K562 (cell line): ENCODE measurements around the gene TRIM40. TPM values are rescaled to one million over a fixed set of nuclear protein-coding genes. Genes with fewer than 3 reads are reported as not detected.

Experiments
- ATAC-seq: fragments of 200-7000 bp; cut with Tn5 transposase; 3 replicates; pipeline ENCODE4 v1.9.1; 2020; ENCODE audit warnings: moderate library complexity
- BruUV-seq: library from RNA; stranded (reverse); fragments of 400-500 nt; replicated peaks from 2 replicates; lab custom pipeline; 2021; lab: Mats Ljungman, UMichigan
- CTCF ChIA-PET: fragments of 300-600 bp; formaldehyde crosslinking; extraction: SDS; loops from one replicate; lab custom pipeline; 2021; ENCODE audit warnings: low intra/inter-chr PET ratio; lab: Yijun Ruan, JAX
- POLR2A ChIA-PET: fragments of 300-600, 350-650 bp; sonication (Branson Sonifier 250); formaldehyde crosslinking; extraction: SDS; loops from one replicate; lab custom pipeline; 2021; ENCODE audit warnings: antibody characterized with exemption, inconsistent platforms; lab: Yijun Ruan, JAX
- DNase-seq, 4 experiments: peaks; one replicate each; pipeline versions ENCODE4 v3.0.0 to v3.0.0-alpha.2; 2011 to 2018; ENCODE audit warnings: low spot score in 3 of 4, mixed read lengths in 3 of 4; ENCODE audit errors: extremely low read depth in 1 of 4
- FAIRE-seq: peaks from 2 replicates; lab custom pipeline; 2011; peaks lifted over from hg19 to GRCh38; lab: Jason Lieb, UNC
- H2AFZ ChIP-seq: 2 replicates; pipeline ENCODE4 v1.6.0; 2011; ENCODE audit warnings: low read depth, low read length, control low read depth, inconsistent platforms
- H3K27ac ChIP-seq: fragments of 200-600 bp; 3 replicates; pipeline ENCODE4 v1.8.0; 2011; ENCODE audit warnings: low read depth, mild to moderate bottlenecking, control low read depth, inconsistent platforms, low read length, moderate library complexity, mixed read lengths; ENCODE audit errors: extremely low read depth
- H3K27me3 ChIP-seq, 2 experiments: fragments of 300-600 bp in 1 of 2; 2 replicates in 1 of 2; 3 replicates in 1 of 2; pipeline versions ENCODE4 v1.6.0 to v1.8.0; 2011; ENCODE audit warnings: inconsistent platforms in 2 of 2, low read length in 2 of 2, mild to moderate bottlenecking in 1 of 2, mixed read lengths in 1 of 2, moderate library complexity in 1 of 2; ENCODE audit not compliant: control insufficient read depth in 2 of 2, insufficient read depth in 2 of 2
- H3K36me3 ChIP-seq: fragments of 300-600 bp; 3 replicates; pipeline ENCODE4 v1.8.0; 2011; ENCODE audit warnings: mild to moderate bottlenecking, low read length, inconsistent platforms; ENCODE audit not compliant: control insufficient read depth, insufficient read depth
- H3K4me1 ChIP-seq, 2 experiments: fragments of 200-600 bp in 1 of 2; replicated peaks in 1 of 2; 2 replicates in 1 of 2; 3 replicates in 1 of 2; pipeline versions ENCODE4 v1.5.1 to v1.8.0; 2011; ENCODE audit warnings: inconsistent platforms in 2 of 2, low read length in 2 of 2, mild to moderate bottlenecking in 1 of 2, mixed read lengths in 1 of 2, moderate library complexity in 1 of 2; ENCODE audit not compliant: control insufficient read depth in 2 of 2, insufficient read depth in 2 of 2
- H3K4me2 ChIP-seq: 2 replicates; pipeline ENCODE4 v1.6.1; 2011; ENCODE audit warnings: low read length, control low read depth, inconsistent platforms, mixed read lengths; ENCODE audit not compliant: insufficient read depth
- H3K4me3 ChIP-seq: fragments of 200-600 bp; sonication (generic), shearing (Covaris generic); 2 replicates; pipeline ENCODE4 v1.5.1; 2016; ENCODE audit warnings: control low read depth, inconsistent platforms
- H3K79me2 ChIP-seq: fragments of 200-600 bp; 3 replicates; pipeline ENCODE4 v1.8.0; 2011; ENCODE audit warnings: low read length, inconsistent platforms; ENCODE audit not compliant: control insufficient read depth, insufficient read depth
- H3K9ac ChIP-seq, 2 experiments: 2 replicates each; pipeline versions ENCODE4 v1.6.0 to v1.6.1; 2011; ENCODE audit warnings: low read depth in 2 of 2, low read length in 2 of 2, control low read depth in 1 of 2, inconsistent platforms in 1 of 2, mild to moderate bottlenecking in 1 of 2, mixed read lengths in 1 of 2; ENCODE audit not compliant: insufficient read depth in 1 of 2
- H3K9me1 ChIP-seq: one replicate; pipeline ENCODE4 v1.6.0; 2011; ENCODE audit warnings: inconsistent platforms, mild to moderate bottlenecking, low read length, moderate library complexity; ENCODE audit not compliant: control insufficient read depth, insufficient read depth
- H3K9me3 ChIP-seq: replicated peaks from 2 replicates; pipeline ENCODE4 v1.5.1; 2011; ENCODE audit warnings: low read depth, low read length, inconsistent platforms; ENCODE audit not compliant: control insufficient read depth, insufficient read depth
- H4K20me1 ChIP-seq: replicated peaks from 2 replicates; pipeline ENCODE4 v1.6.1; 2011; ENCODE audit warnings: low read length, inconsistent platforms, mixed read lengths; ENCODE audit not compliant: control insufficient read depth, insufficient read depth
- EGR1 ChIP-seq: fragments of 450-650 bp; conservative IDR thresholded peaks from 2 replicates; pipeline ENCODE4 v1.6.1; 2017; ENCODE audit warnings: mild to moderate bottlenecking
- KLF1 ChIP-seq: fragments of 450-650 bp; IDR thresholded peaks from 2 replicates; pipeline ENCODE4 v1.6.1; 2016; ENCODE audit warnings: missing genetic modification characterization, missing compliant biosample characterization
- PCBP1 ChIP-seq: fragments of 200-400 bp; formaldehyde crosslinking; IDR thresholded peaks from 2 replicates; pipeline ENCODE4 v1.6.1; 2018; ENCODE audit warnings: mild to moderate bottlenecking, low read depth, low read length; ENCODE audit not compliant: poor library complexity, severe bottlenecking
- RBM25 ChIP-seq: fragments of 200-400 bp; formaldehyde crosslinking; IDR thresholded peaks from 2 replicates; pipeline ENCODE4 v1.6.1; 2018; ENCODE audit warnings: low read length, low read depth, moderate library complexity; ENCODE audit not compliant: severe bottlenecking
- RHOXF2B ChIP-seq: fragments of 250-450 bp; sonication (Bioruptor Pico); conservative IDR thresholded peaks from 2 replicates; pipeline ENCODE4 v1.5.1; 2021
- ZFP36 ChIP-seq: fragments of 150-350 bp; IDR thresholded peaks from 2 replicates; pipeline ENCODE4 v1.6.1; 2018; ENCODE audit warnings: low read length, low read depth; ENCODE audit not compliant: partially characterized antibody
- WGBS: fragments of 100-300 bp; shearing (Covaris generic); methylation state at CpG from one replicate; pipeline ENCODE4 v1.1.6; 2016; ENCODE audit warnings: low coverage, mixed read lengths; ENCODE audit not compliant: insufficient coverage; ENCODE audit errors: missing lambda C conversion rate; 5-methylcytosine and 5-hydroxymethylcytosine counted together
- in situ Hi-C: fragments of 300-500 bp; cut with MboI; formaldehyde crosslinking; loops from 4 replicates; pipeline ENCODE4 v1.15.0; 2018; ENCODE audit warnings: inconsistent platforms, mixed read lengths
- intact Hi-C: fragments of 100-400 bp; cut with micrococcal nuclease; formaldehyde crosslinking; loops from 2 replicates; pipeline ENCODE4 v1.14.2; 2022
- polyA plus RNA-seq, 8 experiments: library from polyadenylated mRNA; depleted of rRNA in 4 of 8; stranded (reverse) in 5 of 8; unstranded in 3 of 8; fragments of >200 nt; fragmentation: Nextera tagmentation in 2 of 8; fragmentation: Illumina TruSeq in 1 of 8; extraction: Ambion mirVana in 2 of 8; extraction: Trizol in 1 of 8; gene quantifications; 2 replicates each; pipeline versions ENCODE4 v1.2.1 to v1.2.3, GENCODE V29; 2011 to 2014; ENCODE audit warnings: inconsistent platforms in 1 of 8, missing spikeins in 1 of 8
- total RNA-seq, 7 experiments: library from RNA; depleted of rRNA in 6 of 7; stranded (reverse); fragments of >200 nt in 6 of 7; fragmentation: Illumina TruSeq in 2 of 7; extraction: Trizol in 2 of 7; gene quantifications; 2 replicates each; pipeline versions ENCODE4 v1.2.1 to v1.2.3, GENCODE V29; 2011 to 2021; ENCODE audit warnings: low replicate concordance in 1 of 7
- TF ChIP-seq, protein P1 (sequence below): fragments of 150-350 bp; IDR thresholded peaks from 2 replicates; pipeline ENCODE4 v1.6.1; 2014; ENCODE audit warnings: low read depth, mild to moderate bottlenecking, low read length, borderline replicate concordance
- TF ChIP-seq, protein P2 (sequence below), 2 experiments: IDR thresholded peaks; 2 replicates each; pipeline ENCODE4 v1.6.1; 2011; ENCODE audit warnings: borderline replicate concordance in 1 of 2, control low read depth in 1 of 2, low read depth in 1 of 2, low read length in 1 of 2, mild to moderate bottlenecking in 1 of 2, mixed read lengths in 1 of 2, moderate library complexity in 1 of 2; ENCODE audit not compliant: insufficient read depth in 1 of 2, insufficient read length in 1 of 2, poor library complexity in 1 of 2, severe bottlenecking in 1 of 2; ENCODE audit errors: extremely low read depth in 1 of 2

The TRIM40 gene
- total and polyA plus RNA-seq, 9 of the 15 experiments (the other 6 are each of a cell fraction or from before 2014, with no cell fraction given): 0.04 to 0.08 TPM; not detected in 7

GRCh38 chr6:30100154-30100553, 35.8 kb upstream of the TRIM40 start:
- ChIA-PET POLR2A (interaction anchor here (1.1 kb wide), 1 partner anchor 20 kb away, joined by 3 read pairs; no protein-coding TSS in a partner anchor), CTCF (no interaction called here)
- H2AFZ ChIP-seq: no peak overlapping the region
- intact Hi-C loops (loop anchor here (5.0 to 10.0 kb wide), 2 partner anchors 255 to 297 kb away; no protein-coding TSS in a partner anchor), in situ Hi-C loops (no loop called here)
- whole genome bisulfite sequencing: 41% methylated on average over 8 of the region's 8 CpGs
- no peak for FAIRE-seq
- no peak overlapping the region for H3K4me2 ChIP-seq
- peaks cover 14 to 18% of the 10 kb centered on the region in 2 experiments; a peak in 4 of 5 replicates for H3K27me3 ChIP-seq
- no peaks in the 10 kb centered on the region for H3K36me3 ChIP-seq
- H3K9me3 ChIP-seq: no peaks in the 10 kb centered on the region
- peaks cover 41 to 45% of the 10 kb centered on the region in 2 experiments for H3K4me1 ChIP-seq
- no peaks in the 10 kb centered on the region for H4K20me1 ChIP-seq
- no peaks in the 10 kb centered on the region for H3K9me1 ChIP-seq
- no peak overlapping the region for H3K27ac ChIP-seq
- no peak for DNase-seq
- no peak for ATAC-seq
- H3K4me3 ChIP-seq: no peak overlapping the region
- H3K79me2 ChIP-seq: no peaks in the 10 kb centered on the region
- no TSS peak for BruUV-seq
- TF ChIP-seq ZFP36: peak; percentile 64
- no peak for TF ChIP-seq RHOXF2B (CRISPR knock-in tag)
- H3K9ac ChIP-seq: no peak overlapping the region

DNA sequence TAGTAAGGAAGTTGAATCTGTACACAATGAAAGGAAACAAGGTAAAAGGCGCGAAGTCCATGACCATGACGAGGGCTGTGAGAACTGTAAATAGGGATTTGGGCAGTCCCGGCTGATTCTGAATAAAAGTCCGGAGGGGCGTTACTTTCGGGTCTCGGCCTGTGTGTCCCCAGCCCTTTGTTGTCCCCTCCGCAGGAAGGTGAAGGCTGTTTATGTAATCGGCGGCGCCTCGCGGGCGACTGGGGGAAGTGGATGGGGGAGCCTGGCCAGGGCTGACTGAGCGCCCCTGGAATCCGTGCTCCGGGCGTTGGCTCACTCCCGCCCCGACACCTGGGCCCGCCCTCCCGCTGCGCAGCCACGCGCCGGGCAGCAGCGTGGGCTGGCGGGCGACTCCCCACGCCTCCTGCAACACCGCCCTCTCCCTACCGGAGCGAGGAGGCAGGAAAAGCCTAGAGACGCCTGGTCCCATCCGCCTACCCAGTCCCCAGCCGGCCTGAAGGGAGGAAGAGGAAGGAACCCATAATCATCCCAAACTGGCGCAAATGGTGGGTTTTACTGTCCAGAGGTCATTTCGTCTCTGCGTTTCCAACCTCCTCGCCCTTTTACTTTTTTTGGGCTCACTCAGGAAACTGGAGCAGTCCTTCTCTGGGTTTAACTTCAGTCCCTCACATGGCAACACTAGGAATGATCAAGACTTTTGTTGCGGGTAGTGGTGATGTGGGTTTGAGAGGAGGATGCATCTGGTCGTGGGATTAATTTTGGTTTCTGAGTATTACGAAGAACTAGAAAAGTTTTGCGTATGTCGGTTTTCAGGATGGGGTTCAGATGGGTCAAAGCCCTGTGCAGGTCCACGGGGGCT, 35.1 kb upstream of the TRIM40 start:
- Histone ChIP-seq H3K36me3 (no peaks in the 10 kb centered on the region), H4K20me1 (no peaks in the 10 kb centered on the region), H3K79me2 (no peaks in the 10 kb centered on the region), H2AFZ (peak overlapping the region; percentile 98), H3K4me1 (peaks cover 36 to 45% of the 10 kb centered on the region in 2 experiments), H3K9me1 (no peaks in the 10 kb centered on the region), H3K9me3 (no peaks in the 10 kb centered on the region), H3K9ac (peak overlapping the region in 1 of 2 experiments; percentile 57; a peak in 1 of 4 replicates), H3K27ac (no peak overlapping the region), H3K27me3 (peaks cover 11 to 21% of the 10 kb centered on the region in 2 experiments; a peak in 4 of 5 replicates), H3K4me2 (peak overlapping the region; percentile 86), H3K4me3 (no peak overlapping the region)
- ChIA-PET CTCF (no interaction called here), POLR2A (no interaction called here)
- in situ Hi-C loops: no loop called here
- BruUV-seq: no TSS peak
- intact Hi-C loops: loop anchor here (5.0 to 10.0 kb wide), 2 partner anchors 256 to 296 kb away; no protein-coding TSS in a partner anchor
- 33% methylated on average over 33 of the region's 47 CpGs for WGBS
- ATAC-seq (no peak), DNase-seq (peak in 3 of 4 experiments; percentile 32 to 61 (median 57)), FAIRE-seq (no peak)
- TF ChIP-seq PCBP1 (peak; percentile 43), RBM25 (no peak), KLF1 (tag) (no peak), EGR1 (peak; percentile 33; the same call in 1 of the 2 replicates)
- TF ChIP-seq, protein P1, sequence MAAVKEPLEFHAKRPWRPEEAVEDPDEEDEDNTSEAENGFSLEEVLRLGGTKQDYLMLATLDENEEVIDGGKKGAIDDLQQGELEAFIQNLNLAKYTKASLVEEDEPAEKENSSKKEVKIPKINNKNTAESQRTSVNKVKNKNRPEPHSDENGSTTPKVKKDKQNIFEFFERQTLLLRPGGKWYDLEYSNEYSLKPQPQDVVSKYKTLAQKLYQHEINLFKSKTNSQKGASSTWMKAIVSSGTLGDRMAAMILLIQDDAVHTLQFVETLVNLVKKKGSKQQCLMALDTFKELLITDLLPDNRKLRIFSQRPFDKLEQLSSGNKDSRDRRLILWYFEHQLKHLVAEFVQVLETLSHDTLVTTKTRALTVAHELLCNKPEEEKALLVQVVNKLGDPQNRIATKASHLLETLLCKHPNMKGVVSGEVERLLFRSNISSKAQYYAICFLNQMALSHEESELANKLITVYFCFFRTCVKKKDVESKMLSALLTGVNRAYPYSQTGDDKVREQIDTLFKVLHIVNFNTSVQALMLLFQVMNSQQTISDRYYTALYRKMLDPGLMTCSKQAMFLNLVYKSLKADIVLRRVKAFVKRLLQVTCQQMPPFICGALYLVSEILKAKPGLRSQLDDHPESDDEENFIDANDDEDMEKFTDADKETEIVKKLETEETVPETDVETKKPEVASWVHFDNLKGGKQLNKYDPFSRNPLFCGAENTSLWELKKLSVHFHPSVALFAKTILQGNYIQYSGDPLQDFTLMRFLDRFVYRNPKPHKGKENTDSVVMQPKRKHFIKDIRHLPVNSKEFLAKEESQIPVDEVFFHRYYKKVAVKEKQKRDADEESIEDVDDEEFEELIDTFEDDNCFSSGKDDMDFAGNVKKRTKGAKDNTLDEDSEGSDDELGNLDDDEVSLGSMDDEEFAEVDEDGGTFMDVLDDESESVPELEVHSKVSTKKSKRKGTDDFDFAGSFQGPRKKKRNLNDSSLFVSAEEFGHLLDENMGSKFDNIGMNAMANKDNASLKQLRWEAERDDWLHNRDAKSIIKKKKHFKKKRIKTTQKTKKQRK: no peak
- TF ChIP-seq, protein P2, sequence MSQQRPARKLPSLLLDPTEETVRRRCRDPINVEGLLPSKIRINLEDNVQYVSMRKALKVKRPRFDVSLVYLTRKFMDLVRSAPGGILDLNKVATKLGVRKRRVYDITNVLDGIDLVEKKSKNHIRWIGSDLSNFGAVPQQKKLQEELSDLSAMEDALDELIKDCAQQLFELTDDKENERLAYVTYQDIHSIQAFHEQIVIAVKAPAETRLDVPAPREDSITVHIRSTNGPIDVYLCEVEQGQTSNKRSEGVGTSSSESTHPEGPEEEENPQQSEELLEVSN (IDR thresholded peaks at IDR 0.05; ENCODE audit: borderline replicate concordance in 1 of 2, extremely low read depth in 1 of 2, insufficient read depth in 1 of 2, insufficient read length in 1 of 2, low read depth in 1 of 2, low read length in 1 of 2, poor library complexity in 1 of 2, severe bottlenecking in 1 of 2): peak in 1 of 2 experiments; percentile 80
